ENCODE results near the gene MGST2.
"Not testable (repeated sequence)": the region's sequence is repeated elsewhere in the genome, so short reads cannot be mapped to it uniquely, and the experiment has no call there.

The MGST2 gene

GRCh38 chr4:139631791-139632190, 33.8 kb upstream of the MGST2 start:
- in situ Hi-C loops (cut with HindIII; ENCODE audit: low pct_unique_long_range_greater_than_20kb, low sequenced_read_pairs), result no loop called here
- no peak for DNase-seq (ENCODE audit: low read depth in 1 of 2, low spot score in 1 of 2)

GRCh38 chr4:139632739-139633138, 32.9 kb upstream of the MGST2 start:
- DNase-seq (ENCODE audit: low read depth in 1 of 2, low spot score in 1 of 2); in situ Hi-C loops (cut with HindIII; ENCODE audit: low pct_unique_long_range_greater_than_20kb, low sequenced_read_pairs): not testable (repeated sequence)

More at GRCh38 chr4:139631791-139632190, 33.8 kb upstream of the MGST2 start:
- no peak for TF ChIP-seq JUND (IDR thresholded peaks at IDR 0.05; ENCODE audit: low read depth)

GRCh38 chr4:139633195-139633594, 32.4 kb upstream of the MGST2 start:
- no peak for DNase-seq (ENCODE audit: low read depth in 1 of 2, low spot score in 1 of 2)
- in situ Hi-C loops (cut with HindIII; ENCODE audit: low pct_unique_long_range_greater_than_20kb, low sequenced_read_pairs), result no loop called here
- no peak for TF ChIP-seq JUND (IDR thresholded peaks at IDR 0.05; ENCODE audit: low read depth)

- in situ Hi-C loops (cut with HindIII; ENCODE audit: low pct_unique_long_range_greater_than_20kb, low sequenced_read_pairs), result no loop called here
- DNase-seq (ENCODE audit: low read depth in 1 of 2, low spot score in 1 of 2), result peak; percentile 10 to 58
- TF ChIP-seq JUND (IDR thresholded peaks at IDR 0.05; ENCODE audit: low read depth), result no peak
Measured at GRCh38 chr4:139633661-139634060, 32.0 kb upstream of the MGST2 start.

- in situ Hi-C loops (cut with HindIII; ENCODE audit: low pct_unique_long_range_greater_than_20kb, low sequenced_read_pairs), result no loop called here
- DNase-seq (ENCODE audit: low read depth in 1 of 2, low spot score in 1 of 2), result no peak
- no peak for TF ChIP-seq JUND (IDR thresholded peaks at IDR 0.05; ENCODE audit: low read depth)
Measured at GRCh38 chr4:139635966-139636365, 29.7 kb upstream of the MGST2 start.

- DNase-seq (ENCODE audit: low read depth in 1 of 2, low spot score in 1 of 2); in situ Hi-C loops (cut with HindIII; ENCODE audit: low pct_unique_long_range_greater_than_20kb, low sequenced_read_pairs): not testable (repeated sequence)
Measured at GRCh38 chr4:139638306-139638705, 27.3 kb upstream of the MGST2 start.

- no peak for TF ChIP-seq JUND (IDR thresholded peaks at IDR 0.05; ENCODE audit: low read depth)
- DNase-seq (ENCODE audit: low read depth in 1 of 2, low spot score in 1 of 2), result no peak
- in situ Hi-C loops (cut with HindIII; ENCODE audit: low pct_unique_long_range_greater_than_20kb, low sequenced_read_pairs), result no loop called here
Measured at GRCh38 chr4:139639654-139640053, 26.0 kb upstream of the MGST2 start.

GRCh38 chr4:139641218-139641617, 24.4 kb upstream of the MGST2 start:
- TF ChIP-seq JUND (IDR thresholded peaks at IDR 0.05; ENCODE audit: low read depth), result no peak
- no peak for DNase-seq (ENCODE audit: low read depth in 1 of 2, low spot score in 1 of 2)

GRCh38 chr4:139642364-139642763, 23.3 kb upstream of the MGST2 start:
- no peak for DNase-seq (ENCODE audit: low read depth in 1 of 2, low spot score in 1 of 2)
- in situ Hi-C loops (cut with HindIII; ENCODE audit: low pct_unique_long_range_greater_than_20kb, low sequenced_read_pairs), result no loop called here
- no peak for TF ChIP-seq JUND (IDR thresholded peaks at IDR 0.05; ENCODE audit: low read depth)

More at GRCh38 chr4:139641218-139641617, 24.4 kb upstream of the MGST2 start:
- in situ Hi-C loops (cut with HindIII; ENCODE audit: low pct_unique_long_range_greater_than_20kb, low sequenced_read_pairs), result no loop called here

GRCh38 chr4:139643042-139643895, 22.4 kb upstream of the MGST2 start:
- in situ Hi-C loops (cut with HindIII; ENCODE audit: low pct_unique_long_range_greater_than_20kb, low sequenced_read_pairs), result no loop called here
- DNase-seq (ENCODE audit: low read depth in 1 of 2, low spot score in 1 of 2), result no peak
- no peak for TF ChIP-seq JUND (IDR thresholded peaks at IDR 0.05; ENCODE audit: low read depth)

- no peak for DNase-seq (ENCODE audit: low read depth in 1 of 2, low spot score in 1 of 2)
- no peak for TF ChIP-seq JUND (IDR thresholded peaks at IDR 0.05; ENCODE audit: low read depth)
- in situ Hi-C loops (cut with HindIII; ENCODE audit: low pct_unique_long_range_greater_than_20kb, low sequenced_read_pairs), result no loop called here
Measured at GRCh38 chr4:139645458-139645857, 20.2 kb upstream of the MGST2 start.

- no peak for TF ChIP-seq JUND (IDR thresholded peaks at IDR 0.05; ENCODE audit: low read depth)
- no peak for DNase-seq (ENCODE audit: low read depth in 1 of 2, low spot score in 1 of 2)
- in situ Hi-C loops (cut with HindIII; ENCODE audit: low pct_unique_long_range_greater_than_20kb, low sequenced_read_pairs), result no loop called here
Measured at GRCh38 chr4:139647184-139647583, 18.4 kb upstream of the MGST2 start.

- in situ Hi-C loops (cut with HindIII; ENCODE audit: low pct_unique_long_range_greater_than_20kb, low sequenced_read_pairs), result no loop called here
- TF ChIP-seq JUND (IDR thresholded peaks at IDR 0.05; ENCODE audit: low read depth), result no peak
- no peak for DNase-seq (ENCODE audit: low read depth in 1 of 2, low spot score in 1 of 2)
Measured at GRCh38 chr4:139647952-139648351, 17.7 kb upstream of the MGST2 start.
